Measurements from ENCODE around the gene ST8SIA4. TPM values are rescaled to one million over a fixed set of nuclear protein-coding genes. Genes with fewer than 3 reads are reported as not detected.

Gene ST8SIA4
- total RNA-seq, 2 experiments from 2014 or later, result 45.3 to 46.0 TPM

- ChIA-PET CTCF (interaction anchor here (1.5 kb wide), 2 partner anchors 13 to 64 kb away, joined by 3 to 4 read pairs; no protein-coding TSS in a partner anchor), POLR2A (no interaction called here)
Measured at GRCh38 chr5:100841358-100842076, 61.6 kb downstream of the ST8SIA4 start.

- POLR2A ChIA-PET, result interaction anchor here (1.0 to 1.2 kb wide), 3 partner anchors 31 to 62 kb away, joined by 3 to 6 read pairs (median 5); partner anchors contain the start of gene ST8SIA4
- CTCF ChIA-PET, result interaction anchor here (1.5 kb wide), 2 partner anchors 12 to 64 kb away, joined by 3 to 4 read pairs; no protein-coding TSS in a partner anchor
Measured at GRCh38 chr5:100840789-100841188, 62.3 kb downstream of the ST8SIA4 start.

- CTCF ChIA-PET, result no interaction called here
- POLR2A ChIA-PET, result interaction anchor here (1.0 to 1.2 kb wide), 3 partner anchors 32 to 63 kb away, joined by 3 to 6 read pairs (median 5); partner anchors contain the start of gene ST8SIA4
Measured at GRCh38 chr5:100840370-100840769, 62.7 kb downstream of the ST8SIA4 start.

- CTCF ChIA-PET, result interaction anchor here (0.8 to 1.1 kb wide), 2 partner anchors 10 to 35 kb away, joined by 3 to 4 read pairs; no protein-coding TSS in a partner anchor
- POLR2A ChIA-PET, result interaction anchor here (1.0 to 1.8 kb wide), 2 partner anchors 10 to 65 kb away, joined by 4 to 7 read pairs; partner anchors contain the start of gene ST8SIA4
Measured at GRCh38 chr5:100838048-100838473, 65.0 kb downstream of the ST8SIA4 start.

- CTCF ChIA-PET, result no interaction called here
Measured at GRCh38 chr5:100834519-100834918, 68.6 kb downstream of the ST8SIA4 start.

GRCh38 chr5:100832252-100833230 lies 70.5 kb downstream of the ST8SIA4 start:
- ChIA-PET CTCF (no interaction called here), POLR2A (no interaction called here)

More at GRCh38 chr5:100834519-100834918, 68.6 kb downstream of the ST8SIA4 start:
- POLR2A ChIA-PET, result no interaction called here

GRCh38 chr5:100828898-100829356 lies 74.2 kb downstream of the ST8SIA4 start:
- POLR2A ChIA-PET, result interaction anchor here (0.7 to 1.6 kb wide), 3 partner anchors 8 to 72 kb away, joined by 7 read pairs; no protein-coding TSS in a partner anchor
- CTCF ChIA-PET, result interaction anchor here (1.5 to 2.0 kb wide), 2 partner anchors 13 to 72 kb away, joined by 3 to 4 read pairs; no protein-coding TSS in a partner anchor

GRCh38 chr5:100828071-100828897 lies 74.8 kb downstream of the ST8SIA4 start:
- CTCF ChIA-PET, result interaction anchor here (0.7 to 2.0 kb wide), 3 partner anchors 9 to 73 kb away, joined by 3 to 4 read pairs (median 3); no protein-coding TSS in a partner anchor
- POLR2A ChIA-PET, result interaction anchor here (0.7 to 1.6 kb wide), 5 partner anchors 9 to 75 kb away, joined by 3 to 7 read pairs (median 7); no protein-coding TSS in a partner anchor

- POLR2A ChIA-PET, result interaction anchor here (1.5 to 1.6 kb wide), 3 partner anchors 10 to 75 kb away, joined by 5 to 7 read pairs (median 7); no protein-coding TSS in a partner anchor
Measured at GRCh38 chr5:100827481-100827889, 75.6 kb downstream of the ST8SIA4 start.

GRCh38 chr5:100826133-100826532 lies 76.9 kb downstream of the ST8SIA4 start:
- CTCF ChIA-PET, result no interaction called here
- POLR2A ChIA-PET, result interaction anchor here (1.0 to 1.2 kb wide), 2 partner anchors 75 to 77 kb away, joined by 4 to 5 read pairs; partner anchors contain the start of gene ST8SIA4

More at GRCh38 chr5:100827481-100827889, 75.6 kb downstream of the ST8SIA4 start:
- CTCF ChIA-PET, result interaction anchor here (0.7 to 2.0 kb wide), 2 partner anchors 10 to 14 kb away, joined by 3 to 4 read pairs; no protein-coding TSS in a partner anchor

GRCh38 chr5:100824635-100825034 lies 78.4 kb downstream of the ST8SIA4 start:
- ChIA-PET POLR2A (no interaction called here), CTCF (no interaction called here)

- CTCF ChIA-PET, result no interaction called here
- POLR2A ChIA-PET, result no interaction called here
Measured at GRCh38 chr5:100823812-100824211, 79.3 kb downstream of the ST8SIA4 start.

- ChIA-PET CTCF (no interaction called here), POLR2A (no interaction called here)
Measured at GRCh38 chr5:100821751-100822150, 81.3 kb downstream of the ST8SIA4 start.

- POLR2A ChIA-PET, result interaction anchor here (0.5 to 1.1 kb wide), 2 partner anchors 14 to 84 kb away, joined by 3 to 5 read pairs; no protein-coding TSS in a partner anchor
Measured at GRCh38 chr5:100818340-100818739, 84.7 kb downstream of the ST8SIA4 start.

GRCh38 chr5:100803397-100803796 lies 99.7 kb downstream of the ST8SIA4 start:
- CTCF ChIA-PET, result interaction anchor here (1.0 kb wide), 1 partner anchor 23 kb away, joined by 3 read pairs; no protein-coding TSS in a partner anchor
- POLR2A ChIA-PET, result no interaction called here

More at GRCh38 chr5:100818340-100818739, 84.7 kb downstream of the ST8SIA4 start:
- CTCF ChIA-PET, result no interaction called here

- ChIA-PET POLR2A (no interaction called here), CTCF (no interaction called here)
Measured at GRCh38 chr5:100802208-100802607, 100.9 kb downstream of the ST8SIA4 start.

- ChIA-PET CTCF (no interaction called here), POLR2A (no interaction called here)
Measured at GRCh38 chr5:100800562-100800961, 102.5 kb downstream of the ST8SIA4 start.

GRCh38 chr5:100799166-100799565 lies 103.9 kb downstream of the ST8SIA4 start:
- ChIA-PET CTCF (no interaction called here), POLR2A (no interaction called here)
